Large intestine (tissue), 3 donors: ENCODE results near the gene OXNAD1. TPM values are rescaled to one million over a fixed set of nuclear protein-coding genes. Genes with fewer than 3 reads are reported as not detected.
A peak's percentile ranks its signal among the peaks of the same experiment; 100 is the strongest.

ENCODE experiments used
- DNase-seq, 2 donors: peaks; one replicate each; pipeline versions ENCODE4 v3.0.0 to v3.0.0-alpha.2; 2013
- H3K27ac ChIP-seq: one replicate; pipeline ENCODE4 v1.5.1; 2013; ENCODE audit warnings: low read length
- H3K27me3 ChIP-seq: 2 replicates; pipeline ENCODE4 v1.6.1; 2013; ENCODE audit warnings: low read length; ENCODE audit not compliant: control insufficient read depth, insufficient read depth
- H3K36me3 ChIP-seq: 2 replicates; pipeline ENCODE4 v1.6.1; 2013; ENCODE audit warnings: low read length; ENCODE audit not compliant: control insufficient read depth, insufficient read depth
- H3K4me1 ChIP-seq: one replicate; pipeline ENCODE4 v1.6.1; 2013; ENCODE audit warnings: low read length; ENCODE audit not compliant: control insufficient read depth, insufficient read depth
- H3K4me3 ChIP-seq: one replicate; pipeline ENCODE4 v1.5.1; 2013; ENCODE audit warnings: low read length
- H3K9me3 ChIP-seq: one replicate; pipeline ENCODE4 v1.6.1; 2013; ENCODE audit warnings: mild to moderate bottlenecking, low read depth, low read length, moderate library complexity; ENCODE audit not compliant: control insufficient read depth
- WGBS: methylation state at CpG from one replicate; pipeline ENCODE4 v1.1.5; 2013; ENCODE audit warnings: low lambda C conversion rate; ENCODE audit not compliant: insufficient coverage; 5-methylcytosine and 5-hydroxymethylcytosine counted together
- polyA plus RNA-seq: library from polyadenylated mRNA; unstranded; fragments of 120-200 nt; gene quantifications from one replicate; pipeline ENCODE4 v1.2.1, GENCODE V29; 2013

OXNAD1 gene
- polyA plus RNA-seq, 1 donor: 20.3 TPM

DNA sequence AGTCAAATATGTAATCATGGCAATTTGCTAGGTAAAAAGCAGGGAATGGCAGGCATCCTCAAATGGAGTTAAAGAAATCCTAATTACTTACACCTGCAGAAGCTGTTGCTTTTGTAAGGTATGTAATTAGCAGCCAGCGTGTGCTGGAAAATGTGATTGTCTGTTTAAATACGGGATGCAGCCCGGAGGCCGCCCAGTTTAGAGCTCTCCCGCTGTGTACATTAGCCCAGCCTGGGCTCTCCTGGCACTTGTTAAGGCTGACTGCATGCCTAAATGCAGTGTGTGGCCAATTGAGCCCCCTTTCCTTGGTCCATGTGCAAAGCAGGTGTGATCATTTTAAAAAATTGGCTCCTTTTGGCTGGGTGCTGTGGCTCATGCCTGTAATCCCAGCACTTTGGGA is 9.3 kb upstream of the OXNAD1 start:
- no peak overlapping the region for H3K27ac ChIP-seq
- H3K36me3 ChIP-seq: peaks cover 7% of the 10 kb centered on the region
- no peak for DNase-seq
- no CpG with 5 or more reads among the region's 5 CpGs for WGBS
- H3K4me3 ChIP-seq: no peak overlapping the region
- H3K9me3 ChIP-seq: no peaks in the 10 kb centered on the region
- H3K27me3 ChIP-seq: no peaks in the 10 kb centered on the region
- peaks cover 21% of the 10 kb centered on the region for H3K4me1 ChIP-seq

- Histone ChIP-seq H3K36me3 (peaks cover 7% of the 10 kb centered on the region), H3K4me1 (peaks cover 11% of the 10 kb centered on the region), H3K27me3 (no peaks in the 10 kb centered on the region), H3K27ac (no peak overlapping the region), H3K9me3 (no peaks in the 10 kb centered on the region), H3K4me3 (no peak overlapping the region)
- DNase-seq: no peak
- WGBS: 100% methylated on average over 1 of the region's 2 CpGs
Observed at GRCh38 chr3:16257309-16257708, 7.7 kb upstream of the OXNAD1 start.

DNA sequence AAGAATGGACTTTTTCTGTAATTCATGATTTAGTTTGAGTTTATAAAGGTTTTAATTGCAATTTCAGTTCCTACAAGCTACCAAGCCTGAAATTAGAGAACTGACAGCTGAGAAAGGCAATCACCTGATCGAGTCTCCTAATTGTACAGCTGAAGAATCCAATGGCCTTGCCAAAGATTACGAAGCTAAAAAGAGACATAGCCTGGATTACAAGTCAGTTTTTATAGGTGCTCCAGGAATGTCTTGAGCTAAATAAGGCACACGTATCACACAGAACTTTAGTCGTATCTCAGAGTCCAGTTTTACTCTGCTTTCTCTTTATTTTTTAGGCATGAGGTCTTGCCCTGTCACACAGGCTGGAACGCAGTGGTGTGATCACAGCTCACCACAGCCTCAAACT is 6.8 kb upstream of the OXNAD1 start:
- DNase-seq: no peak
- H3K9me3 ChIP-seq: no peaks in the 10 kb centered on the region
- H3K4me1 ChIP-seq: peaks cover 5% of the 10 kb centered on the region
- no peak overlapping the region for H3K27ac ChIP-seq
- H3K4me3 ChIP-seq: no peak overlapping the region
- WGBS: 100% methylated on average over 1 of the region's 5 CpGs
- peaks cover 7% of the 10 kb centered on the region for H3K36me3 ChIP-seq
- H3K27me3 ChIP-seq: no peaks in the 10 kb centered on the region

DNA sequence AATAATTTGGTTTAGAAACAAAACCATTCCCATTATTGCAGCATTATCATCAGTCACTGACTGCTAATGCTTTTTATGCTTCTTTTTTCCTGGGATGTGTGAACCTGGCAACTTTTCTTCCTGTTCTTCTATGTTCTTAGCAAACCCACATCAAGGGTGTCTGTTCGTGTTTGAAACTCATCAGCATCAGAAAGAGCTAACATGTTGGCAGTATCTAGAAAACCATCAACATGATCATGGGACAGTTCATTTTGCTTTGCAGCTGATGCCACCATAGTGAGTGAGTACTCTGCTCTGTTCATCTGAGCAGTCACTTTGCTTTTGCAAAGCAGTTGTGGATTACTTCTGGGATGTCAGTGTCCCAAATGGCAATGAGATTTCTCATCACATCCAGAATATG is 6.1 kb upstream of the OXNAD1 start:
- Histone ChIP-seq H3K27ac (no peak overlapping the region), H3K27me3 (no peaks in the 10 kb centered on the region), H3K9me3 (no peaks in the 10 kb centered on the region), H3K4me1 (no peaks in the 10 kb centered on the region), H3K4me3 (no peak overlapping the region), H3K36me3 (peaks cover 7% of the 10 kb centered on the region)
- no peak for DNase-seq
- no CpG with 5 or more reads among the region's 1 CpG for WGBS

DNA sequence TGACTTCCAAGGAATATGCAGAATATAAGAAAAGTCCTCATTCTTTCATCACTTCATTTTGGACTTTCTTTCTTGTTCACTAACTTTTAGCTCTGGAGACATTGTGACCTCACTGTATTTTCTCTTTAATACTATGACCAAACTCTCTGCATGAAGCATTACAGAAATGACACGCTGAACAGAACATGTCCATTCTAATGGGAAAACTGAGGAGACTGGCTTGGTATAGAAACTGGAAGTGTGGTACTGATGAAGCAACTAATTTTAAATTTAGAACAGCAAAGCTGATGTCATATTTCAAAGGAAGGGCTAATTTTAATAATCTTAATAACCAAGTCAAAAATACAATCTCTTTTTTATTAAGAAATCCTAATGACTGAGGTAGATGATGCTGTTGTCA is 5.0 kb upstream of the OXNAD1 start:
- Histone ChIP-seq H3K4me1 (no peaks in the 10 kb centered on the region), H3K36me3 (peaks cover 7% of the 10 kb centered on the region), H3K4me3 (no peak overlapping the region), H3K27me3 (no peaks in the 10 kb centered on the region), H3K9me3 (no peaks in the 10 kb centered on the region), H3K27ac (no peak overlapping the region)
- no CpG with 5 or more reads among the region's 1 CpG for WGBS
- no peak for DNase-seq

- H3K27me3 ChIP-seq: no peaks in the 10 kb centered on the region
- H3K9me3 ChIP-seq: no peaks in the 10 kb centered on the region
- DNase-seq: peak in 1 of 2 donors; percentile 57
- peak overlapping the region; percentile 66 for H3K27ac ChIP-seq
- 60% methylated on average over 3 of the region's 4 CpGs for WGBS
- H3K36me3 ChIP-seq: peaks cover 7% of the 10 kb centered on the region
- H3K4me1 ChIP-seq: no peaks in the 10 kb centered on the region
- no peak overlapping the region for H3K4me3 ChIP-seq
Observed at GRCh38 chr3:16262174-16262573, 2.8 kb upstream of the OXNAD1 start.

DNA sequence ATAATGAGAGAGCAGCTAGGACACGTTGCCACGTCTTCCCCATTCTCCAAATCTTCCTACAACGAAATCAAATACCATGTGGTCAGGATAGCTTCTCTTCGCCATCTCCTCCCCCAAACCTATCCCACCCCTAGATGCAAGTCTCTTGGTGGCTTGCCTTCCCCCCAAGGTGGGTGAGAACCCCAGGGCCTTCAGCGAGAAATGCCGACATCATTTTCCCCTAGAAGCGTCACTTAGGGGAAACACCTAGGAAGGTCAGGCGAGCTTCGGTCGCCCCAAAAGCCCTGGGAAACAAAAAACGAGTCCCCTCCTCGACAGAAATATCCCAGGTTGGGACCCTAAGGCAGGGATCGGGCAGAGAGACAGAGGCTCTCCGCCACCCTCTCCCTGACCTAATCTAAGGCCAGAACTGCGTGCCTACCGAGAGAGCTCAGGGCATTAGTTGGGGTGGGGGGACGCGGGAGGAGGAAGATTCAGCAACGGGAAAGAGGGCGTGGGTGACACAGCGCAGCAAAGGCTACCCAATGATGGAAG is 771 bp upstream of the OXNAD1 start:
- no peaks in the 10 kb centered on the region for H3K27me3 ChIP-seq
- H3K4me3 ChIP-seq: peak overlapping the region; percentile 87
- WGBS: no CpG with 5 or more reads among the region's 21 CpGs
- no peak for DNase-seq
- H3K36me3 ChIP-seq: peaks cover 7% of the 10 kb centered on the region
- H3K9me3 ChIP-seq: no peaks in the 10 kb centered on the region
- peak overlapping the region; percentile 67 for H3K27ac ChIP-seq
- H3K4me1 ChIP-seq: no peaks in the 10 kb centered on the region

GRCh38 chr3:16265455-16265786 is 409 bp downstream of the OXNAD1 start:
- Histone ChIP-seq H3K4me1 (no peaks in the 10 kb centered on the region), H3K27ac (peak overlapping the region; percentile 93), H3K27me3 (no peaks in the 10 kb centered on the region), H3K4me3 (peak overlapping the region; percentile 87), H3K9me3 (no peaks in the 10 kb centered on the region), H3K36me3 (peaks cover 6% of the 10 kb centered on the region)
- no peak for DNase-seq
- WGBS: no CpG with 5 or more reads among the region's 6 CpGs

DNA sequence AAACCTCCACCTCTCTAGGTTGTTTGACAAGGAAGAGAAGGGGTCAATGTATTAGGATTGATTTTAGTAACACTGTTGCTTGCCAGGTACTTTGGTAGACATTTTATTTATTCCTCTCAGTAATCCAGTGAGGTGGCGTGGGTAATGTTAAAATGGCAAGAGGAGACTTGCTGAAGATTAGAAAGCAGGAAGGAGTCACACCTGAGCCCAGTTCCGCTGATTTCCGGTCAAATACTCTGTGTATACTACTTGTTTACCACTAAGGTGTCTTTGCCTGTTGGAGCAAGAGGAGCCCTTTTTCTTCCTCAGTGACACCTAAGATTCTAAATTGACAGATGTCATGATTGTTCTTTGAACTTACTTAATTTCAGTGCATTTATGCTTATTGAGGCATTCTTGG is 1.7 kb downstream of the OXNAD1 start:
- Histone ChIP-seq H3K4me3 (no peak overlapping the region), H3K27ac (peak overlapping the region; percentile 26), H3K27me3 (no peaks in the 10 kb centered on the region), H3K36me3 (peaks cover 18% of the 10 kb centered on the region), H3K9me3 (no peaks in the 10 kb centered on the region), H3K4me1 (no peaks in the 10 kb centered on the region)
- no peak for DNase-seq
- 100% methylated on average over 1 of the region's 3 CpGs for WGBS

DNA sequence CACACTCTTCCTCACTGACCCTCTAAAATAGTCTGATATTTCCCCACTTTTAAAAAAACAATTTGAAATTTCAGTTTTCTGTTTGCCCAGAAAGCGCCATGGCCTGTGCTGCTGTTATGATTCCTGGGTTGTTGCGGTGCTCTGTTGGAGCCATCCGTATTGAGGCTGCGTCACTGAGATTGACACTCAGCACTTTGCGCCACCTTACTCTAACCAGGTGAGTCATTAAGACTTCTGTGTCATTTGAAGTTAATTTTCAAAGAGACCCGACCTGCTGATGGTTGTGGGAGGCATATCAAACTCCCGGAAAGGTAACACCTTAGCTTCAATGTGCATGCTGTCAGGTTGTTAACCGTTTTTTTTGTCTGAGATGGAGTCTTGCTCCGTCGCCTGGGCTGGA is 5.8 kb downstream of the OXNAD1 start:
- Histone ChIP-seq H3K4me1 (no peaks in the 10 kb centered on the region), H3K27me3 (no peaks in the 10 kb centered on the region), H3K27ac (no peak overlapping the region), H3K4me3 (no peak overlapping the region), H3K36me3 (peaks cover 33% of the 10 kb centered on the region), H3K9me3 (no peaks in the 10 kb centered on the region)
- DNase-seq: no peak
- 100% methylated on average over 1 of the region's 10 CpGs for WGBS

GRCh38 chr3:16272588-16272987 is 7.6 kb downstream of the OXNAD1 start:
- Histone ChIP-seq H3K27me3 (no peaks in the 10 kb centered on the region), H3K27ac (no peak overlapping the region), H3K4me3 (no peak overlapping the region), H3K9me3 (no peaks in the 10 kb centered on the region), H3K4me1 (no peaks in the 10 kb centered on the region), H3K36me3 (peaks cover 45% of the 10 kb centered on the region)
- no CpG with 5 or more reads among the region's 1 CpG for WGBS
- no peak for DNase-seq
